HG03565 (cell line): ENCODE data around the gene CEP128.
A peak's percentile ranks its signal among the peaks of the same experiment; 100 is the strongest.

Experiments used
- ATAC-seq: cut with Tn5 transposase; IDR thresholded peaks from one replicate; pipeline ENCODE4 v1.9.1; 2021; ENCODE audit warnings: mild to moderate bottlenecking, moderate library complexity; ENCODE audit not compliant: unreplicated experiment

Gene CEP128

DNA sequence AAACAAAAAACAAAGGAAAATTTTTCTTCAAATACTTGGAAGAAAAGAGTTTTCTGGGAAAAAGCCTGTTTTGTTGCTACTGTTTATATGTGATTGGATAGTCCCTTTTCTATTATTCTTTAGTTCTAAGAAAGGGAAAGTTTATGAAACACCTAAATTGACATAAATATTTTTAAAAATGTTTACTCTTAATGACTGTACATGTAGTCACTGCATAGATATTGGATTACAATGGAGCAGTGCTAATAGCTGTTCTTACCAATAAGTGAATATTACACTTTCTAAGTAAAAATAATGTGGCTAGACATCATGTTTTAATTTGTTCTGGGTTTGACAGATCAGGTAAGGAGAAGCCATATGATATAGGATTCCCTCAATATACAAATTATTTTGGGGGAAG, 377.5 kb downstream of the CEP128 start:
- no peak for ATAC-seq

DNA sequence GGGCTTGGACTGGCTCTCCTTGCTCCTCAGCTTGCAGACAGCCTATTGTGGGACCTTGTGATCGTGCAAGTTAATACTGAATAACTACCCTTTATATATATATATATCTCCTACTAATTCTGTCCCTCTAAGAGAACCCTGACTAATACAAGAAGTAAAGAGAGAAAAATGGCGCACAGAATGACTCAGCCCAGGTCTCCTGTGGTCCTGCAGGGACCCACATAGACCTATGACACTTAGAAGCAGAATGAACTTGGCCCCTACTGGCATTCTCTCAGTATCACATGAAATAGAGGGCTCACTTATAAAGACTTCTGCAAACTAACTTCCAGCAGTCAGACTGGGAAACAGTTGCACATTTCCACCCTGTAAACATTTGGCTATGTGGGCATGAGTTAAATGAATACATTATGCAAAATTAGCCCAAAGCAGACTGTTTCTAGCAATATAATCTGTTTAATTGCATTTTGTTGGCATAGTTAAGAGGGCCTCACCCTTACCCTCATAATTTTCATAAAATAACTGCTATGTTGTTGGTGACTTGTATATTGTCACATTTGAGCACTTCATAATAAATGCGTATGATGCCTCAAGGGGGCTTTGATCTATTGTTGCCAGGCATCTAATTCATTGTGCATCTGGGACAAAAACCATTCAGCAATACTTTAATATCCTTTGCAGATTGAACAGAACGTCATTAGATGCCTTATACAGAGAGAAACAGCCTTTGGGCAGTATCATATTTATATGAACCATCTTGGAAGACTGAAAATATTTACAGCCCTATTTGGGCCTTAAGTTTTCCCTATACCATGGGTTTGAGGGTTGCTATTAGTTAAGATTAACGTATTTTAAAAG, 380.5 kb downstream of the CEP128 start:
- ATAC-seq: peak; percentile 100

DNA sequence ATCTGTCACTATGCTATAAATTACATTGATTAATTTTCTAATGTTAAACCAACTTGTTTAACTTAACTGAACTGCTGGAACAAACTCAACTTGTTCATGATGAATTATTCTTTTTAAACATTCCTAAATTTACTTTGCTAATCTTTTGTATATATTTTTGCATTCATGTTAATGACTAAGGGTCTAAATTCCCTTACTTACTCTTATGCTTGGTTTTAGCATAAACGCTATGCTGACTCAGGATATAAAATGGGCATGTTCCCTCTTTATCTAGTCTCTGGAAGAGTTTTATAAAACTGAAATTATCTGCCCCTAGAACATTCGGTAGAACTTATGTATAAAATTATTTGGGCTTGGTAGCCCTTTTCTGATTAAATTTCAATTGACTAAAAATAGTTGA, 387.4 kb downstream of the CEP128 start:
- no peak for ATAC-seq

DNA sequence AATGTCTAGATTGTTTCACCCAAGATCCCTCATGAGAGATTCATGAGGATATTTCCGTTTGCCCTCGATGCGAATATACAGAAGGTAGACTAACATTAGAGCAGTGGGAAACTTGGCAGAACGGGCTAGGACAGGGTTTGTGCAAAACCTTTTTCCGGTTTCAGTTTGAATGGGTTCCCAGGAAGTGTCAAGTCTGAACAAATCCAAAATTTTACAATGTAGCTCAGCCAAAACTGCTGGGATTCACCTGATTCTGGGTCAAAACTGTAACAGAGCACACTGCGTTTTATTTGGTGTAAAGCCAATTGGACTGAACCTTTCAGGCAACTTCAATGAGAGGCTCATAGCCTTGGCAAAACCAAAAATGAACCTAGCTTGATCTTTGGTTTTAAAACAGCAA, 392.4 kb downstream of the CEP128 start:
- ATAC-seq: no peak

DNA sequence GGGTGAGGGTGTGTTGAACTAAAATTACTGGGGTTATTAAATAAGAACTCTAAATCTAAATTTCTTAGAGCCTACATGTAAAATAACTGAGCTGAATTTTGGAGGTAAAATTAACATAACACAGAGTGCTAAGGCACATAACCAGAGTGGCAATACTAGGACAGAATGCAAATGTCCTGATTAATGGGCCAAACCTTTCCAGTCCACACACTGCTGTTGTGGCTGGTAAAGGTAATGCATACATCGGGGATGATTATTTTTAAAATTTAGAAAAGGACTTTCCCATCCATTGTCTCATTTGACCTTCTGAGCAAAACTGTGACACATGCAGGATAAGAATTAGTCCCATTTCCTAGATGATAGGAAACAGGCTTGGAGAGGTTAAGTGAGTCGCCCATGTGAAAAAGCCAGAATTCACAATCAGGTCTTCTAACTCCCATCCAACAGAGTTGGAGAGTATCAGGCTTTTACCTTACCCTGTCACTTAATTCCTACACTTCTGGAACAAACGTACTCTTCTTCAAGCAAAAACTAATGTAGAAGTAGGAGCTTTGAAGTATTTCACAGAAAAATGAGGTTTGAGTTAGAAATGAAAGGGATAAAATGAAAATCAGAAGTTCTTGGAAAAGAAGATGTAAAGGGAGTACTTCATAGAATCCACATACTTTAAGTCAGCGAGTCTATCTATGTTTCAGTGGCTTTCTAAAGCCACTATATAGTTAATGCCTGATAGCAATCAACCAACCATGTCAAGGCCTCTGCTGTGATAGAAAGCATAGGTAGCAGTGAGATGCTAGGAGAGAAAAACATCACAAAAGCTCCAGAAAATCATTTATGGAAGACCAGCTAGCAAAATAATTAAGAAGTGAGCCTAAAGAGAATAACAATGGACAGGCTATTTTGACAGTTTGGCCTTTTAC, 395.3 kb downstream of the CEP128 start:
- ATAC-seq: no peak

DNA sequence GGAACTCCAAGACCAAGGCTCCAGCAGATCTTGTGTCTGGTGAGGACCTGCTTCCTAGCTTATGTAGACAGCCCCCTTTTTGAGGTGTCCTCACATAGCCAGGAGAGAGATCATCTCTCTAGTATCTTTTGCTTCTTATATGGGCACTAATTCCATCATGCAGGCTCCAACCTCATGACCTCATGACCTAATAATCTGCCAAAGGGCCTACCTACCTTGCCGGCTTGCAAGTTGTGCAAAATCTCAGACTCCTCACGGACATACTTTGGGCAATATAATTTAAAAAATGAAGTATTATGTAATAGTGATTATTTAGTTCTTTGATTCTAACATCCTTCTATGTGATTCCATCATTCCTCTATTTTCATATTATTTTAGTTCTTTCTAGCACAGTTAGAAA, 397.2 kb downstream of the CEP128 start:
- no peak for ATAC-seq

DNA sequence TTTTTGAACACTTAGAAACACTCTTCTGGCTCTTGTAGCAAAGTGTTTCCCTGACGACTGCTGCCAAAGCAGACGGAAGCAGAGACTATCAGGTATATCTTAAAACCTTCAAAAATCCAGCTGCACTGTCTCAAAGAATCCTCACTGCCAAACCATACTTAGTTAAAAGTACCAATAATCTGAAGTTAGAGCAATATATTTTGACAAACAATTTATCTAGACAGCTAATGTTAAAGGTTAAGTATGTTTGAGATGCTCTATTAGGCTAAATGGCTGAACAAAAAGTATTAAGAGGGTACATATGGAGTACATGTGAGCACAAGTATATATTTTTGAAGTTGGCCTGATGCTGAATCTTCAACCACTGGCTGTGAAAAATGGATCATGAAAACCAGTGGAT, 398.3 kb downstream of the CEP128 start:
- no peak for ATAC-seq

DNA sequence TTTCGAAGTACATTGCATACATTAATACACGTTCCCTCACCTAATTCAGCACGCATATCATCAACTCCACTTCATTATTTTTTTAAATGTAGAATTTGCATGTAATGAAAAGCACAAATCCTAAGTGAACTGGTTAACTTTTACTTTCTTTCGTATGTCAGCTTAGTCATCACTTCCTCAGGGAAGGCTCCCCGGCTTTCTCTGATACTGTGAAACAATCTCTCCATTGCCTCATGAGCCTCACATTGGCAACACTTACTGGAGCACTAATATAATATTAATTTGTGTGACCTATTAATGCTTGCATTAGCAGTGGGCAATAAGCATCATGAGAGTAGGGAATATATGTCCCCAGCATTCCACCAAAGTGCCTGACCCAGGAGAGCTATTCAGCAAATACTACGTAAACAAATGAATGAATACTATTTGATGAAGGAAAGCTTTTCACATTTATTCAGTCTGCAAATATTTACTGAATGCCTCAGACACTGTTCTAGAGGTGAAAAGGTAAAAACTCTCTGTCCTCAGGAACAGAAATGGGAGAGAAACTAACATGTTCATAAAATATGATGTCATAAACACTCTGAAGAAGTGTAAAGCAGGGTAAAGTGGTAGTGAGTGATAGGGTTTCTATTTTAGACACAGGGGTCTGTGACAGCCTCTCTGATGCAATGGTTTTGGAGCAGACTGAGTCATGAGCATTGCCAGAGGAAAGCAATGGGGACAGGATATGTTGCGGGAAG, 402.7 kb downstream of the CEP128 start:
- no peak for ATAC-seq

DNA sequence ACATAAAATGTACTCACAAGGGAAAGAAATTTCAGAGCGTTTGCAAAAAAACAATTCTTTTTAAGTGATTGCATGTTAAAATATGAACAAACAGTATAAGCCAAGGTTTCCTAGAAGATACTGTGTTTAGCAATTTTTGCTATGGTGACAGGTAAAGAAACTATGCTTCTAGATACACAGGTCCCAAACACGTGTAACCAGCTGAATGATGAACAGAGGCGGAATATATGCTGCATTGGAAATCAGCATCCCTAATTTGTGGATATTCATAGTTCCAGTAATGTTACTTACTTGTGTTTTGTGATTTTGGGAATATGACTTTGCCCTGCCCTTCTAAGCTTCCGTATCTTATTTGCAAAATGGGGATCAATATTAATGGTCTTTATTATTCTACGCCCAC, 403.9 kb downstream of the CEP128 start:
- ATAC-seq: no peak

DNA sequence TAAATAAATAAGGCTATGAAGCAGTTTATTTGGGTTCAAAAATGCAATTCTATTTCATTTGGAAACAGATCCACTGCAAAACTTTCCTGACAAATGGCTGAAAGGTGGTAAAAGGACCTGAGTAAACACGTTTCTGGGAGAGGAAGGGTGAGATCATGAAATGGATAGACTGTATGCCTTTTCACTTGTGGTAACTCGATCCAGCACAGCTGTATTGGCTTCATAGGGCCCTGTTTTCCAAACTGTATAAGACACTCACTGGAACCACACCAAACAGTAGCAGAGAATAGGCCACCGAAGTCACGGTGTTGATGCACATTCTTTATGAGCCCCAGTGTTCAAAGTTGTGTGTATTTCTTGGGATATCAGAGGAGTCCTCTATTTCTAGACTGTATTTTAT, 405.1 kb downstream of the CEP128 start:
- ATAC-seq: no peak

DNA sequence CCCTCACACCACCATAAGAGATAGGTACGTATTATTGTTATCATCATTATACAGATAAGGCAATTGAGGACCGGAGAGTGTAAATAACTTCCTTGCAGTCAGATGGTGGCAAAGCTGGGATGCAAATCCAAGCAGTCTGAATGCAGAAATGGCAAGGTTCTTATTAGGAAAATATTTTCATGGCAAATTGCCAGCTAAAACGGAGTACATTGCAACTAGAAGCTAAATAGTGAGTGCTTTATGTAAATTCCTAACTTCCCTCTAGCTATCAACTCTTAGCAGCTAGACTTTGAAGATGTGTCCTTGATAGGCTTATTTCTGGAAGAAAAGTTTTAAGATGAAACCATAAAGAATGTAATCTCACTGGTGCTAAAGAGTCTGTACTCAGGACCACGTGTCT, 406.4 kb downstream of the CEP128 start:
- no peak for ATAC-seq

DNA sequence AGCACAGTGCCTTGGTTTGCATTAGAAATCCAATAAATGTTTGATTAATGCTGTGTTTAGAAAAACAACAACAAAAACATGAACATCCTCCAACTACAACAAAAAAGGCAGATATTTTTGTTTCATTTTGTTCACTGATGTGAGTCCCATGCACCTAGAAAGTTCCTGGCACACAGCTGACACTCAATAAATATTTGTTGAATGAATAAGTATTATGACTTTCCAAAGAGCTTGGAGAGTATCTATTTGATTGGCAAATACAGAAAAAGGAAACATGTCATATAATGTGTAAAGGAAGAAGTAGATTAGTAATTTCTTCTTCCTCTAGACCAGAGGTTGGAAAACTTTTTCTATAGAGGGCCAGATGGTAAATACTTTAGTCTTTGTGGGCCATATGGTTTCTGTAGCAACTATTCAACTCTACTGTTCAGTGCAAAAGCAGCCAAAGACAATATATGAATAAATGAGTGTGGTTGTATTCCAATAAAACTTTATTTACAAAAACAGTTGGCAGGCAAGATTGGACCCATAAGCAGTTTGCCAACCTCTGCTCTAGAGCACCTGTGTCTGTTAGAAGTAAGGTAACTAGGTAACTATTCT, 417.9 kb downstream of the CEP128 start:
- ATAC-seq: no peak

DNA sequence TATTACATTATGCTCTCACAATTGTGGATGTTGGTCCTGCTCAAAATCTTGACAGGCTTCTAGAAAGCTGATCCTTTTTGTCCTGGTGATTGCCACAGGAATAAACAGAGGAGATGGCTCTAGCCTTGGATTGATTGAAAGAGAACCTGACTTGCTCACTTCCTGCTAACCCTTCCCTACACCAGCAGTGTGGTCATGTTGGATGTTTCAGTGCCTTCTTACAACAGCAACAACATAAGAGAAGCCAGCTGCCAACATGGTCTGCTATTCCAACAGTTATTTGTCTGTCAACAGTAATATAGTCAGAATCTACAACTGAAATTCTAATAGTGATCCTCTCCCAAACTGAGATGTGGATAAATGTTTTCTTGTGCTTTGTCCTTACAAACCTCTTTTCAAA, 418.6 kb downstream of the CEP128 start:
- no peak for ATAC-seq

DNA sequence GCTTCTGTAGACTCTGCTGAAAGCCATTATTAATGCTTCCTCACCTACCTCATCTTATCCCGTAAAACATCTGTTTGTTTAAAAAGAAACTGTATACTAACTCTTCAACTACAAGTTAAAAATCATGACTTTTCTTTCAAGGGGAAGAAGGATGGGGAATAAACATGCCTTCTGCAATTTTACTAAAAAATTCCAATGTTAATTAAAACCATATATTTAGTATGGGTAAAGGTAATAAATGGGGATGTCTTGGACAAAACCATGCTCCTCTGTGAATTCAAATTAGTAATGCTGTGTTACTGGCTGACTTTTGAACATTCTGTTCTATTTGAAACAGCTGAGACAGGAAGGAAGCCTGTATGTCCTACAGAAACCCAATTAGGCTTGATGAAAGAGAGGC, 419.1 kb downstream of the CEP128 start:
- no peak for ATAC-seq

DNA sequence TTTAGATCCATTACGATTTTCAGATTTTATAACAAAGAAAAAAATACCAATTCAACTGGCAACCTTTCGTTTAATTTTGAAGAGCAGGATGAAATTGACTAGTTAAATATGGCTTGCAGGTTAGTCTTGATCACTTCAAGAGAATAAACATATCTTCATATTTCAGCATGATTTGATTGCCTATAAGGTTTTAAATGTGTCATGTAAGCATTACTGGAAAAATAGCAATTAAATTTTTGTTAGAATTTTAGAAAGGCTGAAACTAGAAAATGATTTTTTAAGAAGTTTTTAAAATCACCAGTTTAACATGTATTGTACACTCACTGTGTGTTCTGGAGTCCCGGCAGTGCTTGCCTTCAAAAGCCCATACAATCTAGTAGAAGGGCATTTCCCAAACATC, 420.1 kb downstream of the CEP128 start:
- ATAC-seq: no peak

DNA sequence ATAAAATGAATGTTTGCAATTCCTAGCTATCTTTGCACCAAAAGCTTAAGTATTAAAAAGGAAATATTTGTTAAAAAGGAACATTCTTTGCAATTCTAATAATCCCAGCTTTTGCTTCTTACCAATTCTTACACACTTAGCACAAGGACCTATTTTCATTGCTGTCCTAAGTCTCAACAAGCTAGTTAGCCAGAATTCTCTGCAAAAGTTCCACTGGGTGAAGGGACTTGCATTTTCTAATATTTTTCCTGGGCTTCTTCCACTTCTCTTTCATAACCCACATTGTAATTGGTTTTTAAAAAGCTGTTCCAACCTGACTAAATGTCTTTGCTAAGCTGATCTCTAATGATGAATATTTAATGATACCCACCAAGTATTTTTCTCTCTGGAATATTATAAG, 422.5 kb downstream of the CEP128 start:
- ATAC-seq: no peak

DNA sequence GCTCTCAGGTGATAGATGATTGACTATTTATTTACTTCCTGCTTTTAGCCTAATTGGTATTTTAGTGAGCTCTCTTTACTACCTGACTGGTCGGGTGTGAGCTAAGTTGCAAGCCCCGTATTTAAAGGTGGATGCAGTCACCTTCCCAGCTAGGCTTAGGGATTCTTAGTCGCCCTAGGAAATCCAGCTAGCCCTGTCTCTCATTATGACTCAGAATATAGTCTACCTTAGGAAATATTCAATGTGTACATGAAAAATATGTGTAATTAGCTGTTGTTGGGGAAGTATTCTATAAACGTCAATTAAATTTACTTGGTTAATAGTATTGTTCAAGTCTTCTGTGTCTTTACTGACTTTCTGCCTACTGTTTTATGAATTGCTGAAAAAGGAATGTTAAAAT, 423.4 kb downstream of the CEP128 start:
- no peak for ATAC-seq

DNA sequence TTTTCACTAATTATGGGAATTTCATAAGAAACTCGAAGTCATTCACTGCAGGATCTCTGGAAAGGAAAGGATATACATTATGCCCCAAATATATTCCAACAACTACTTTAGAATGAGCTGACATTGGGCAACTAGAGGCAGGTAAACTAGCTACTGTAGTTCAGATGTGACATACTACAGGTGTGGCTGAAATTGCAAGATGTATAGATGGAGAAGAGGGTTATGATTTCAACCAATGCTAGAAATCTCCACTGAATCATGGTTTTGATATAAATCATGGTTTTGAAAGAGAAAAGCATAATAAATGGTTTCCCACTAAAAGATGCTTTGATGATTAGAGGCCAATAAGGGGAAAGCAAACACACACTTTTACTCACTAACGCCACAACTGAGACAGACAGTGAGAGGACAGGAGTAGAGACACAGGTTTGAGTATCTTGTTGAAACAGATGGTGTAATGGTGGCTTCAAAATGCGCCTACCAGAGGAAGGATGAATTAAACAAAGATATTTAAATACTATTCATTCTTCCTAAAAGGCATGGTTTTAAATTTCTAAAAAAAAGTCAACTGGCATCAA, 434.2 kb downstream of the CEP128 start:
- no peak for ATAC-seq

DNA sequence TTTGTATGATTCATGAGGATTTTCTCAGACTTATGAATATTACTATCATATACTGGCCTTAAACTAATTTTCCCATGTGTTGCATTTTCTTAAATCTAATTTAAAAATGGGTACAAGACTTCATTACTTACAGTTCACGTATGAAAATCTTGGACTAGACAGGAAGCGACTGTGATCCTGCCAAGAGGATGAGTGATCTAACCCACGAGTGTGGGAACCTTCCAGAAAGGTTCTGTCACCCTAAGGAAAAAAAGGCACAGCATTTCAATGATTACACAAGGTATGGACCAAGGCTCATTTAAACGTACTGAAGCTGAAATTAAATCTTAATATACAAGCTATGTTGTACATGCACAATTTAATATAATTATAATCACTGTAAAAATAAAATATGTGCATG, 436.8 kb downstream of the CEP128 start:
- ATAC-seq: no peak

DNA sequence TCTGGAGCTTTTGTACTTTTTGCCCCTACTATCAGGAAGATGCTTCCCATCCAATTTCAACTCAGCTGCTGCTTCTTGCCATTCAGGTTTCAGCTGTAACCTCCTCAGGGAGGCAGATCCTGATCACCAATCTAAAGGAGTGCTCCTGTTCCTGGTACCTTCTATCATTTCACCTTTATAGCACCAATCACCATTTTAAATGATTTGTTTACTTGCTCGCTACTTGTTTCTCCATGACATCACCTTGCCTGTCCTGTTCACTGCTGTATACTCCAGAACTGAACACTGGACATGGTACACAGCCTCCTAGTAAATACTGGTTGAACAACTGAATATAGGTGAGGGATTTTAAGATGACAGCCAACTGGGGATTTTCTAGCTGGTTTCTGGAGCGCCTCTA, 443.0 kb downstream of the CEP128 start:
- ATAC-seq: no peak

DNA sequence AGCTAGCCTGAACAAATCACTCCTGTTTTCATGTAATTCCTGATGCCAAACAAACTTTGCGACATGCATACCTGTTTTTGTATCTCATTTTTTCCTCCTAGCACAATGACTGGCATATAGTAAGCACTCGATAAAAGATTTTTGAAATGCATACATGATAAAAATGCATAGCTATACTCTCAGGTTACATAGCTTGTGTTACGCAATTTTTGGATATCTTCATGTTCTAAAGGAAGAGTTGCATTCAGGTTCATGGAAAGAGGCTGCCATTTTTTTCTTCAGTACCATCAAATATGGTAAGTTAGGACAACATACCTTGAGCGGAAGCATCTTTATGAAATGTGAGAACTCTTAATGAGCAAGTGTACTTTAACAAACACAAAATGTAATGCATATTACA, 445.4 kb downstream of the CEP128 start:
- no peak for ATAC-seq
